Hindlimb muscle (tissue), 1 donor: ENCODE measurements around the gene GPC4. TPM values are rescaled to one million over a fixed set of nuclear protein-coding genes. Genes with fewer than 3 reads are reported as not detected.

Source experiments
- DNase-seq: peaks from one replicate; pipeline ENCODE4 v3.0.0-alpha.2; 2013
- polyA plus RNA-seq: library from polyadenylated mRNA; unstranded; fragments of 120-200 nt; gene quantifications from one replicate; pipeline ENCODE4 v1.2.1, GENCODE V29; 2013; ENCODE audit not compliant: insufficient read length

GPC4 gene
- polyA plus RNA-seq, 1 donor, result 98.8 TPM

- DNase-seq, result no peak
Measured at GRCh38 chrX:133410550-133410949, 4.7 kb downstream of the GPC4 start.

- DNase-seq, result no peak
Measured at GRCh38 chrX:133405498-133406185, 9.6 kb downstream of the GPC4 start.

GRCh38 chrX:133403984-133404383, 11.3 kb downstream of the GPC4 start:
- DNase-seq, result no peak

GRCh38 chrX:133402830-133403625, 12.3 kb downstream of the GPC4 start:
- DNase-seq, result no peak

GRCh38 chrX:133402042-133402453, 13.2 kb downstream of the GPC4 start:
- DNase-seq, result no peak

GRCh38 chrX:133401536-133401935, 13.8 kb downstream of the GPC4 start:
- DNase-seq, result no peak

GRCh38 chrX:133399411-133399810, 15.9 kb downstream of the GPC4 start:
- DNase-seq, result no peak

GRCh38 chrX:133394765-133395164, 20.5 kb downstream of the GPC4 start:
- no peak for DNase-seq

- DNase-seq, result no peak
Measured at GRCh38 chrX:133392671-133393070, 22.6 kb downstream of the GPC4 start.

- DNase-seq, result no peak
Measured at GRCh38 chrX:133391111-133391510, 24.2 kb downstream of the GPC4 start.

GRCh38 chrX:133390676-133391075, 24.6 kb downstream of the GPC4 start:
- no peak for DNase-seq

- no peak for DNase-seq
Measured at GRCh38 chrX:133389975-133390374, 25.3 kb downstream of the GPC4 start.

GRCh38 chrX:133384454-133384853, 30.8 kb downstream of the GPC4 start:
- no peak for DNase-seq

- no peak for DNase-seq
Measured at GRCh38 chrX:133380711-133381619, 34.3 kb downstream of the GPC4 start.

GRCh38 chrX:133376422-133376821, 38.9 kb downstream of the GPC4 start:
- DNase-seq, result no peak

- no peak for DNase-seq
Measured at GRCh38 chrX:133375615-133376340, 39.5 kb downstream of the GPC4 start.

- DNase-seq, result no peak
Measured at GRCh38 chrX:133374874-133375387, 40.4 kb downstream of the GPC4 start.

- DNase-seq, result no peak
Measured at GRCh38 chrX:133373386-133374079, 41.8 kb downstream of the GPC4 start.

GRCh38 chrX:133370696-133371275, 44.5 kb downstream of the GPC4 start:
- DNase-seq, result no peak

GRCh38 chrX:133369065-133369464, 46.2 kb downstream of the GPC4 start:
- no peak for DNase-seq

- no peak for DNase-seq
Measured at GRCh38 chrX:133366735-133367134, 48.6 kb downstream of the GPC4 start.
